ACHN (cell line): ENCODE results near the gene G6PD.
"Not testable (repeated sequence)": the region's sequence is repeated elsewhere in the genome, so short reads cannot be mapped to it uniquely, and the experiment has no call there.

Experiments used
- DNase-seq: peaks from one replicate; pipeline ENCODE4 v3.0.0-alpha.2; 2015
- in situ Hi-C: cut with HindIII; loops from 2 replicates; pipeline ENCODE4 v1.10.0; 2017; ENCODE audit warnings: low sequenced_read_pairs, low pct_ligation_motif_present, low pct_unique_long_range_greater_than_20kb

G6PD gene

DNA sequence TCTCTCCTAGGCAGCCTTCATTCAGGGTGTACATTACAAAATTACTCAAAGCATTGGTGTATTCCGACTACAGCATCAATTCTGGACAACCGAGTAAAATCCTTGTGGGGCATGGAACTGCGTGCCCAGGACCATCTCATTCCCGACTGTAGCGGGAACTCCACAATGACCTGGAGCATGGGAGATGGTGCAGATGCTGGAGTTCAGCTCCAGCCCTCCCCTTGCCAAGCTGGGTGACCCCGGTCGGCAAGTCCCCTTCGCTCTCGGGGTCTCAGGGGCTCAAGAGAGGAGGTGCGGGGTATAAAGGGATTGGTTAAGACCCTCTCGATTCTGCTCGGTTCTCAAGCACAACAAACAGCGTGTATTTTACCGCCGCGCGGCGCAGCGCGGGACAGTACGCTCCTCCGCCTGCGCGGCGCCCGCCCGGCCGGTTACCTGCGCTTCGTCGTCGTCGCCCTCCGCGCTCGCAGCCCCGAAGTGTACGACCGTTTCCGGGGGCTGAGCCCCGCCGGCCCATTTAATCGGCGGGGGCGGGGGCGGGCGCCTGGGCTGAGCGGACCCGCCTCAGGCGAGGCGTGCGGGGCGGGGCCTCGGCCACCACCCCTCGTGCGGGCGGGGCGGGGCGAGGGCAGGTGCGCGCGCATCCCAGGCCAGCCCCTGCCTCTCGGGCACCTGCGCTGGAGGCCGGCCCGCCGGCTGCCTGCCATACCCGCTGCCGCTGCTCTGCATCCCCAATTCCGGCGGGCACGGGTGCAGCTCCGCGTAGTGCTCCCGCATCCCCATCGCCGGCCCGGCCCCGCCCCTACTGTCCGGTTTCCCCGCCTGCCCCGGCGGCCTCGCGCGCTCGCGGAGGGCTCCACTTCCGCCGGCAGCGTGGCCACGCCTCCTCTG is at the start of gene G6PD:
Gene G6PD, minus strand, starts transcription at position 493 of the 891 bp plus-strand sequence. CDS start 691 bp downstream, outside the sequence.
- peak; percentile 63 for DNase-seq

DNA sequence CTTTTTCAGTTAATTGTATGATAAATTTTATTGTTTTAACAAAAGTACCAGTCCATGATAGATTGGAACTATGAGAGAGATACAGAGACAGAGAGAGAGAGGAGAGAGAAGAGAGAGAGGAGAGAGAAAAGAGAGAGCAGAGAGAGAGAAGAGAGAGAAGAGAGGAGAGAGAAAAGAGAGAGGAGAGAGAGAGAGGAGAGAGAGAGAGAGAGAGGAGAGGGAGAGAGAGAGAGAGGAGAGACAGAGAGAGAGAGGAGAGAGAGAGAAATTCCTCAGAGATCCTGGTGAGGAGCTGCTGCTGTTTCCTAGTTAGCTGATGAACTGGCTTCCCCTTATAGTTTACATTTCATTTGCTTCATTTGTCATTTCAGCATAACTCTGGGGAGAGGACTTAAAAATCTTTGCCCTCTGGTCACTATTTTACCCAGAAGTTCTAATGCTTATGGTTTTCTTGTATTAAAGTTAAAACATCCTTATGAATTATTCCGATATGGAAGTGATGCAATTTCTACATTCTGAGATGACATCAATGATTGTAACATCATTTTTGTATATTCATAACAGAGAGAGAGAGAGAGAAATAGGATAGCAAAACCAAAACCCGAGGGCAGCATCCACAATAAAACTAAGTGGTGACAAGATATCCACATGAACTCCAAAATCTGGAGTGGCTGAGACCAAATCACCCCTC is 49.1 kb upstream of the G6PD start:
- no peak for DNase-seq
- in situ Hi-C loops, result no loop called here

More for the DNA sequence above, at the start of gene G6PD:
- in situ Hi-C loops, result no loop called here

DNA sequence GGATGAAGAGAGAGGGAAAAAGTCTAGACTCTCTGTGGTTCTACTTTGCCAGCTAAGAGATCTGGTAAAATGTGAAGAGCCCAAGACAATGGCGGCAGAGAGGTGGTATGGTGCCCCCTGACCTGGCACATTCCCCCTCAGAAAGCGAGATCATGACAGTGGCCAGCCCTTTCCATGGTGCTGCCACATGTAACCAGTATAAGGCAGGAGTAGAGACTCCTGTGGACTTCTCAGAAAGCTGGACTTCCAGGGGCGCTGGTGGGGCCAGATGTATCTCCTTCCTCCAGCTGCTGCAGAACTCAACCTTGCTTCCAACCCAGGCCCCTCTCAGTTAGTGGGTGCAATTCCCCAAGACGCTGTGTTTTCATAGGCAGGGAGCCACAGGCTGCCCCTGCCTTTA is 47.8 kb upstream of the G6PD start:
- DNase-seq, result no peak
- in situ Hi-C loops, result no loop called here

DNA sequence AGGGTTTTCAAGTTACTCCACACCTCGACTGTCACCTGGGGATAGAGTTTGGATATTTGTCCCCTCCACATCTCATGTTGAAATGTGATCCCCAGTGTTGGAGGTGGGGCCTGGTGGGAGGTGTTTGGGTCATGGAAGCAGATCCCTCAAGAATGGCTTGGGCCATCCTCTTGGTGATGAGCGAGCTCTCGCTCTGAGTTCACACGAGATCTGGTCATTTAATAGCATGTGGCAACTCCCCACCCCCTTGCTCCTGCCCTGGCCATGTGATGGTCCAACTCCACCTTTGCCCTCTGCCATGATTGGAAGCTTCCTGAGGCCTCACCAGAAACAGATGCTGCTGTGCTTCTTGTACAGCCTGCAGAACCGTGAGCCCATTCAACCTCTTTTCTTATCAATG is 46.6 kb upstream of the G6PD start:
- in situ Hi-C loops, result no loop called here
- no peak for DNase-seq

DNA sequence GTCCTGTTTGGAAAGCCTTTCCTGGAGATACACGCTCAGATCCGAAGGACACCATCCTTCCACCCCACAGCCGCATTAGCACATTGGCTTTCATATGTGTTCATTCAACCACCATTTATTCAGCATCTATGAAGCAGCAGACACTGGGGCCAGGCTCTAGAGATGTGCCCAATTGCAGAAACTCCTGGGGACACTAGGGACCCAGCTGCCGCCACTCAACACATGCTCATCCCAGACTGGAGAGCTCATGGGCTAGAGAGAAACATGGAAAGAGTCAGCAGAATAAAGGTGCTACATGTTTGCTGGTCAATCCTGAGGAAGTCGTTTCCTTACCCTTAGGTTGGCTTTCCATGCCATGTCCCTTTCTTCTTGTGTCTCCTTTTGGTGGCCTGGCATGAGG is 45.9 kb upstream of the G6PD start:
- in situ Hi-C loops, result no loop called here
- DNase-seq, result no peak

DNA sequence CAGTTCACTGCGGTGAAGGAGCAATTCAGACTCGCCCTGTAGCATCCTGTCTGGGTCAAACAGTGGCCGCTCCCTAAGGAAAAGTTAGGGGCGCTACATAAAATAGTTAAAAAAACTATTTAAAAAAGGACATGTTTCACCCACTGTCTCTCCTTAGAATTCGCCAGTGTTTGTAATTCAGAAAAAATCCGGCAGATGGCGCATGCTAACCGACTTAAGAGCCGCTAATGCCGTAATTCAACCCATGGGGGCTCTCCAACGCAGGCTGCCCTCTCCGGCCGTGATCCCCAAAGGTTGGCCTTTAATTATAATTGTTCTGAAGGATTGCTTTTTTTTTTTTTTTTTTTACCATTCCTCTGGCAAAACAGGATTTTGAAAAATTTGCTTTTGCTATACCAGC is 43.8 kb upstream of the G6PD start:
- in situ Hi-C loops, DNase-seq: not testable (repeated sequence)

DNA sequence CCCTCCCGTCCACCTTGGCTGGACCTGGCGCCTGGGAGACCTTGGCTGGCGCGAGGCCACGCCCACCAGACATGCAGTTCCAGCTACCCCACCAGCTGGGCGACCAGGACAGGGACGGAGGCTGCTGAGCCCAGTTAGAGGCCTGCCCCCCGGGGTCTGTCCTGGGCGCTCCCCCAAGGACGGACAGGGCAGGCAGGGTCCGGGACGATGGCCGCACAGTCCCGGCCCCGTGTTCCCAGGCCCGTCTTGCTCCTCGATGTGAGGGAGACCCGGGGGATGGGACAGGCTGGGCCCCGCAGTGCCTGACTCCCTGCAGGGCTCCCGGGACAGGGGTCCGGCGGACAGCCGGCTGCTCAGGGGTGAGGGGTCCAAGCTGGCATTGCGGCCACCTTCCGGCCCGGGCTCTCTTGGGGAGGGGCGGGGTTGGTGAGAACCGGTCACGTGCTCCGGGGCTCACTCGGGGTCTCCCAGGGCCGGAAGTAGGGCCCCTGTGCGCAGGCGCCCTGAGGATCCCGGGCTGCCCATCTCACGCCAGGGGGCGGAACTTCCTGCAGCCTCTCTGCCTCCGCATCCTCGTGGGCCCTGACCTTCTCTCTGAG is 38.0 kb upstream of the G6PD start, which contains the start of gene CTAG1A:
Gene CTAG1A, plus strand, starts transcription at position 549 of the 599 bp plus-strand sequence. CDS start 74 bp downstream, outside the sequence.
- in situ Hi-C loops, DNase-seq: not testable (repeated sequence)

DNA sequence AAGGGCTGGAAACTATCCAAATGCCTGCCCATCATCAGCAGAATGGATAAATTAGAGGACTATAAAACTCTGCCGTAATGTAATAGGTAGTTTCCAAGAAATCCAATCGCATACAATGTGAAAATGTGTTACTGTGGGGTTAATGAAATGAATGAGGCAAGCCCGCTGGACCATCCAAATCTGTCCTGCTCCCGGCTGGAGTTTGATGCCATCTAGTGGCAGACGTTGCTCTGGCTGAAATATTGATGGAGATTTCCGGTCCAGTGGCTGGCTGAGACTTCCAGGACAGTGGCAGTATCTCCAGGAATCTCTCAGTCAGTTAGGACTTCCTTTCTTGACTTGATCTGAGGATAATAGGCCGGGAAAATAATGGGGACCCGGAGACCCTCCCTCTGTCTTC is 36.3 kb upstream of the G6PD start:
- in situ Hi-C loops, DNase-seq: not testable (repeated sequence)

DNA sequence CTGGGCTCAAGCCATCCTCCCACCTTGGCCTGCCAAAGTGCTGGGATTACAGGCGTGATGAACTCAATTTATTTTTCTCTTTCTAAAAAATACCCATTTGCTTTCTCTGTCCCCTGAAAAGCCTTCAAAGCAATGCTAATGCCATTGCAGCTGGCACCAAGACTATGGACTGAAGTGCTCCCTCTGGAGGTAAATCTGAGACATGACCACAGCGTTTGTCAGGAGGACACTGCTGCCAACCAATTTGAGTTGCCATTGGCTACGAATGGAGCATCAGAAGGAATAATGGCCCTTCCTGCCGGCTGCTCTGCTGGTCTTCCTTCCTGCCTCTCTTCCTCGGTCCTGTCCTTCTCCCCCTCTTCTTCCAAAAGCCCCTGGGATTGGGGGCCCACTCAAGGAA is 28.4 kb upstream of the G6PD start:
- in situ Hi-C loops, DNase-seq: not testable (repeated sequence)

DNA sequence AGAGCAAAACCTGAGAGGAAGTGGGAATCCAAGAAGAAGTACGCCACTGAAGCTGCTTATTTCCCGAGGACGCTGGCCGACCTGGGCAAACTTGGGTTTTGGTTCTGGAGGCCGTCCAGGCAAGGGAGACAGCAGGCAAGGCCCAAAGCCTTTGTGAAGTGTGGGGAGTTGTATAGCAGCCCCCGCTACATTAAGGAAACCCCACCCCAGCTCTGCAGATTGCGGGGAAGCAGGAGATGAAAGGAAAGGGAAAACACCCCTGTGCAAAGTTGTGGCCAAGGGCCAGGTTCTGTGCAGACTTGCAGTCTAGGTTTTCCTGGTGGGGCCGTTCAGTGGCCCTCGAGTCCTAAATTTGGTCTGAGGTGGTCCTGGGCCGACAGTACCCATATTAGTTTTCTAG is 26.4 kb upstream of the G6PD start:
- DNase-seq, in situ Hi-C loops: not testable (repeated sequence)

DNA sequence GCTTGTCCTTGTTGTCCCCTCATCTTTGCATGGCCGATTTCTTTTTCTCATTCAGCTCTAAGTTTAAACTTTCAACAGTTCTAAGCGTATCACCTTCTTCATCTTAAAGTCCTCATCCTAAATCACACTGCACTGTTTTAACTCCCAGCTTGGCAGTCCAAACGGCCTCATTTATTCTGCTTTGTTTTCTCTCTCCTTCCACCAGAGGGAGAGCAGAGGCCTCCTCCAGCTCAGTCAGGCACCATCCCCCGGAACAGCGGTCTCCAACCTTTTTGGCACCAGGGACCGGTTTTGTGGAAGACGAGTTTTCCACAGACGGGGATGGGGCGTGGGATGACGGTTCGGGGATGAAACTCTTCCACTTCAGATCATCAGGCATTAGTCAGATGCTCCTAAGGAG is 23.7 kb upstream of the G6PD start:
- DNase-seq, in situ Hi-C loops: not testable (repeated sequence)

DNA sequence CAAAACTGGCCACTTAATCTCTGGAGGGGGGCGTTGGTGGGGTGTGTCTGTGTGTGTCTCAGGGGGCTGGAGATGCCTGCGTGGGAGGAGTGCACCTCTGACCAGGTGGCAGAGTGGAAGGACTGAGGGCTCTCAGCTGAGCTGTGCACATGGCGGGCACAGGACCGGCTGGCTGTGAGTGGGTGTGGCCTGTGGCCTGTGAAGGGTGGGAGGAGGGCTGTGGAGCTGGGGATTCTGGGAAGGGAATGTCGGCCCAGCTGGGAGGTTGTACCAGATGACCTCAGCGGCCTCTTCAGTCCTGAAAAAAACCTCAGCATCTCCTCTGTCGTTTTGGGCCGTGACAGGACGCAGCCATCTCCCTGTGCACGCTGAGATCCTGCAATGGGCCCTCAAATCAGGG is 15.6 kb upstream of the G6PD start:
- in situ Hi-C loops, DNase-seq: not testable (repeated sequence)

DNA sequence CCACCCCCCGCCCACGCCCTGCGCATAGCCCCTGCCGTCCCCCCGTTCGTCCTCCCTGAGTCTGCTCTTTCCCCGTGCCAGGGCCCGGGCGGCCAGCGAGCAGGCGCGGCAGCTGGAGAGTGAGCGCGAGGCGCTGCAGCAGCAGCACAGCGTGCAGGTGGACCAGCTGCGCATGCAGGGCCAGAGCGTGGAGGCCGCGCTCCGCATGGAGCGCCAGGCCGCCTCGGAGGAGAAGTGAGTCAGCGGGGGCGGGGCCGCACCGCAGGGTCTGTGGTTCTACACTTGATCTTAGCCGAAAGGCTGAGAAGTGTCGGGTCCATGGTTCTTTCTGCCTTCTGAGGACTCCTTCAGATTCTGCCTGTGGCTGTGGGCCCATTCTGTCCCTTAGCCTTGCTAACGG is 13.7 kb upstream of the G6PD start:
- in situ Hi-C loops, DNase-seq: not testable (repeated sequence)

DNA sequence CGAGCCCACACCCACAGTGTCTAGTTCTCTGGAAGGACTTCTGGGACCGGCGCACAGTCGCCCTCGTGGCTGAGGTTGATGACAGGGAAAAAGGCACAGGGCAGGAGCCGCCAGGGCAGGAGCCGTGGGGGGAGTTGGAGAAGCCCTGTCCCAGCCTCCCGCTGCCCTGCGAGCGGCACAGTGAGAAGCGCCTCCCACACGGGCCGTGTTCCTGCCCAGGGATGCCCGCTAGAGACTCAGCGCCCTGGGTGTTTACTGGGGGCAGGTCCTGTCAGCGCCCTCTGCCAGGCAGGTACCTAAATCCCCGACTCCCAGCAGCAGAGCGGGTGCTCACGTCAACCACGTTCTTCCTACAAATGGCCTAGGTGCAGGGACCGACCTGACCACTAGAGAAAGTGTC is 12.2 kb upstream of the G6PD start:
- DNase-seq, in situ Hi-C loops: not testable (repeated sequence)

DNA sequence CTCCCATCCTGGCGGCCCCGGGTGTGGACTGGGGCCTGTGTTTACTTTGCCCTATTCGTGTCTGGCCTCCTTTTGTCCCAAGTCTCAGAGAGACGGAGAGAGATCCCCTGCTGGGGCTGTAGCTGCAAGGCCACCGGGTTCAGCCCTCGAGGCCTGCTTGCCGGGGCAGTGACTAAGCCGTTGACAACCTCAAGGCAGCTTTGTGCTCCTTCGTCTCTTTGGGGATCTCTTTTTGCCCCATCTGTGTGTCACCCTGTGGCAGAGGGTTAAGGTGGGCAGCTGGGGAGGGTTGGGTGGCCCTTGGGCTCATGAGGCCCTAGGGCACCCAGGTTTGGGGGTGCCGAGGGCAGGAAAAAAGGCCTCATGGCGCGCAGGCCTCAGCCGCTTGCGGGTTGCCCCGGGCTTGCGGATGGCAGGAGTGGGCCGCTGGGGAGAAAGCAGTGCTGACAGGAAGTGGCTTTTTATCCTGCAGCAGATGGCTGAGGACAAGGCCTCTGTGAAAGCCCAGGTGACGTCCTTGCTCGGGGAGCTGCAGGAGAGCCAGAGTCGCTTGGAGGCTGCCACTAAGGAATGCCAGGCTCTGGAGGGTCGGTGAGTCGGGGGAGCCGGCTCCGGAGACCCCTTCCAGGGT is 11.5 kb upstream of the G6PD start:
- DNase-seq, in situ Hi-C loops: not testable (repeated sequence)

DNA sequence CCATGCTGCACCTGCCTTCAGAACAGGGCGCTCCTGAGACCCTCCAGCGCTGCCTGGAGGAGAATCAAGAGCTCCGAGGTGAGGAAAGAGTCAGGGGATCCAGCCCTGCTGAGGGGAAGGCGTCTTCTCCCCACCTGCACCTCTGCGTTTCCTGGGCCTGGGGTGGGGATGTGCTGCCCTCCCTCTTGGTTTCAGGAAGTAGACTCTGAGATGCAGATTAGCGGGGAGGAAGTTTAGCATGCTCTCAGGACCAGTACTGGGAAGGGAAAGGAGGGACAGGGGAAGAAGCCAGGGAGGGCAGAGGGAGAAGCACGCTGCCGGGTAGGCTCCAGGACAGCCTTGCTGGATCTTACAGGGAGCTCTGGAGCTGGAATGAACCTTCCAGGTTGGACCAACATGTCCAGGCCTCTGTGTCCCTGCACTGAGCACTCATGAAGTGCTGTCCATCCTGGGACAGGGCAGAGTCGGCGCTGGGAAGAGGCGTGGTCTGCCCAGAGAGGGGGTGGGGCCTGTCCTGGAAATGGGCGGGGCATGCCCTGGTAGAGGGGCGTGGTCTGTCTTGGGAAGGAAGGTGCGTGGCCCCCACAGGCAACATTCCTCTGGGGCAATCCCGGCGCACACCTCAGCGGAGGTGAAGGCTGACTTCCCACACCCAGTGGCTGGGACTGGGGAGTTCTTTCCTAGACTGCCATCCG is 5.6 kb upstream of the G6PD start:
- in situ Hi-C loops, DNase-seq: not testable (repeated sequence)

DNA sequence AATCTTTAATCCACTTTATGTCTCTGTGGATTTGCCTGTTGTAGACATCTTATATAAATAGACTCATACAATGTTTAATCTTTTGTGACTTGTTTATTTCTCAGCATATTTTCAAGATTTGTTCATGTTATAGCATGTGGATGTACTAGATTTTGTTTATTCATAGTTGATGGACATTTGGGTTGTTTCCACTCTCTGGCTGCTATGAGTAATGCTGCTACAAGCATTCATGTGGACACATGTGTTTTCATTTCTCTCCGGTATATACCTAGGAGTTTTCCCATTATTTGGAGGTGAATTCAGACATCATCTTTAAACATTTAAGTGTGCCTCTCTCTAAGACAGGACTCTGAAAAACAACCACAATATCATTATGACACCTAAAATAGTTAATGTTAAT is 3.1 kb upstream of the G6PD start:
- in situ Hi-C loops, result no loop called here
- DNase-seq, result no peak

DNA sequence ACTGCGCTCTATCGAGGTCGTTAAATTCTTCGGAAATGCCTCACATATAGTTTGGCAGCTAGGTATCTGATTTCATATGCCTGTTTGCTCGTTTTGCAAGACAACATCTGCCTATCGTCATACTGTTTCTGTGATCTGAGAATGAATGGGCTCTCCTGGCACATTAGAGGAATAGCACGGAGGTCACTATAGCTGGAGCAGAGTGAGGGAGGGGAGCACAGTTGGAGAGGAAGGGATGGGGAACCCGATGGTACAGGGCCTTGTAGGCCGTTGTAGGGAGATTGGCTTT is 1.3 kb upstream of the G6PD start:
- no peak for DNase-seq
- in situ Hi-C loops, result no loop called here
